GM13976 (cell line): ENCODE data around the gene SGF29.

Experiments
- DNase-seq: peaks from one replicate; pipeline ENCODE4 v3.0.0; 2012; ENCODE audit warnings: low spot score
- CTCF ChIP-seq: IDR thresholded peaks from 2 replicates; pipeline ENCODE4 v1.5.1; 2012; ENCODE audit warnings: borderline replicate concordance, mild to moderate bottlenecking; ENCODE audit not compliant: insufficient read depth; ENCODE audit errors: extremely low read depth, missing control alignments, control extremely low read depth
- in situ Hi-C: fragments of 300-500 bp; cut with MboI; formaldehyde crosslinking; loops from one replicate; pipeline ENCODE4 v1.12.0; 2022; ENCODE audit warnings: low sequenced_read_pairs, mixed read lengths, inconsistent platforms; ENCODE audit not compliant: unreplicated experiment

SGF29 gene

GRCh38 chr16:28554634-28555423 is 1.1 kb downstream of the SGF29 start:
- in situ Hi-C loops = no loop called here
- no peak for DNase-seq
- TF ChIP-seq CTCF = no peak

- DNase-seq = no peak
- in situ Hi-C loops = no loop called here
- TF ChIP-seq CTCF = no peak
Measured at GRCh38 chr16:28555561-28555960, 1.8 kb downstream of the SGF29 start.

GRCh38 chr16:28556914-28557320 is 3.2 kb downstream of the SGF29 start:
- in situ Hi-C loops = no loop called here
- DNase-seq = no peak
- TF ChIP-seq CTCF = no peak

GRCh38 chr16:28558456-28558855 is 4.7 kb downstream of the SGF29 start:
- DNase-seq = no peak
- TF ChIP-seq CTCF = no peak
- in situ Hi-C loops = no loop called here

GRCh38 chr16:28561557-28562187 is 8.0 kb downstream of the SGF29 start:
- in situ Hi-C loops = no loop called here
- no peak for DNase-seq
- TF ChIP-seq CTCF = no peak

GRCh38 chr16:28562199-28562598 is 8.5 kb downstream of the SGF29 start:
- no peak for TF ChIP-seq CTCF
- in situ Hi-C loops = no loop called here
- no peak for DNase-seq
